SKM-1 treated with dmso at 0.1 percent for 144 hours (cell line): ENCODE results near the gene DOCK9.

Experiments
- DNase-seq: peaks from one replicate; lab custom pipeline; 2025; ENCODE audit not compliant: unreplicated experiment; lab: John Stamatoyannopoulos, UW

DOCK9 gene

GRCh38 chr13:98998831-98999638 is 21.2 kb upstream of the DOCK9 start:
- no peak for DNase-seq

DNA sequence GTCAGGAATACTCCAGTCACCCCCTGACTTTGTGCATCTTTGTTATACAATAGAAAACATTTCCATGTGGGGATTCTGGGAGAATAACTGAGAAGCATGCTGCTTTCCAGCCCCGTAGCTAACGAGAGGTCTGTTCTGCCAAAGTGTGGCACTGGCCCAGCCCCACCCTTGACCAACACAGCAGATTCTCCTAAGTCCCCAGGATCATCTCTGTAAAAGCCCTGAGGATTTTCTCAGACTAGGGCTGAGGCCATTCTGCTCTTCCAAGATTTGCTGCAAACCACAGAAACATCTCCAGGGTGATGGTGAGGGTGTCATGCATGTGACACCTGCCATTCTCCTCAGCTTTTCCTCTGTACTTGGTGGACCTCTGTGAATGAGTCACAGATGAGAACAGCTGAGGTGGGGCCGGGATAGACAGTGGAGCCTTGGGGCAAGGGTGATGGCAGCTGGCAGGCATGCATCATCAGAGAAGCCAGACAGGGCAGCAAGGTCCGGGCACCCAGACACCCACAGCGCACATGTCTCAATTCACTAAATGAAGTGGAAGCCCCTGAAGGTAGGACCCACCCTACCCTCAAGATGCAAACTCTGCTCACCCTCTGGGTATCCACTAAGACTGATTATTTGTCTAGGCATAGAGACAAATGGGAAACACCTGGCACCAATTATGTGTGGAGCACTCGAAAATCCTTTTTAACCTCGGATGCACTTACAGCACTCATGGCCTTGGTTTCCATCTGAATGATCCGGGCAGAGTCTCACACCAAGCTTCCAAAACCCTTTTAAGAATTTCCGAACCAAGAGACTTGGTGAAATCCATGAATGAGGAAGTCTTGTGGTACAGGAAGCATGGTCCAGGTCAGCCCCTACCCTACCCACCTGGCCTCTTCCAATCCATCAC is 20.1 kb upstream of the DOCK9 start:
- DNase-seq = no peak

- no peak for DNase-seq
These were observed 19.3 kb upstream of the DOCK9 start for GRCh38 chr13:98997011-98997730.

- DNase-seq = no peak
These were observed 18.2 kb upstream of the DOCK9 start for GRCh38 chr13:98996046-98996445.

- DNase-seq = no peak
These were observed 17.0 kb upstream of the DOCK9 start for GRCh38 chr13:98994896-98995295.

DNA sequence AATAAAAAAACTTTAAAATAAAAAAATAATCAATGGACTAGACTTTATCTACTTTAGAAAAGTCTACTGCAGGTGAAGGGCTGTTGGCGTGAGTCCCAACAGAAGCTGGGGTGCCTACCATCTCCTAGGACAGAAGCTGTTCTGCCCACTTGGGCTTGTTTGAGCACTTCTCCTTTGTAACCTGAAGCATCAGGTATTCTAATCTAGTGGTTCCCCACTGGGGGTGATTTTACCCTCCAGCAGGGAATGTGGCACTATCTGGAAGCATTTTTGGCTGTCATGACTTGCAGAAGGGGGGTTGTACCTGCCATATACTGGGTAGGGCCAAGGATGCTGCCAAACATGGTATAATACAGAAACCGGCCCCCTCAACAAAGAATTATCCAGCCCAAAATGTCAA is 16.2 kb upstream of the DOCK9 start:
- DNase-seq = no peak

- no peak for DNase-seq
These were observed 14.5 kb upstream of the DOCK9 start for GRCh38 chr13:98992355-98992754.

GRCh38 chr13:98990701-98991100 is 12.8 kb upstream of the DOCK9 start:
- DNase-seq = no peak

GRCh38 chr13:98989469-98990235 is 11.8 kb upstream of the DOCK9 start:
- no peak for DNase-seq

DNA sequence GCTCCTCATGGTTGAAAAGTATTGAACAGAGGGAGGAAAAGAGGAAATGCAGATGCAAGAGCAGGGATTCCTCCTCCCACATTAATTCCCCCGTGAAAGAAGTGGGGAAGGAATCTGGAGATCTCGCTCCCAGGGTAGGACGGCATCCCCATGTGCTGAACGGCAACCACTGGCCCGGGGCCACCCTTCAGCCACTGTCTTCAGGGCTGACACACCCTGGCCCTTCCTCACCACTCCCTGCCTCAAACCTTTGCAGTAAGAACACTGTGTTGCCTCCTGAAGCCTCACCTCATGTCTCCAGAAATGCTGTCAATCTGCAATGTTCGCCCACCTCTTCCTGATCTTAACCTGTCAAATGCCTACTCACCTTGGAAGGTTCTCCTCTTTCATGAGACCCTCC is 10.9 kb upstream of the DOCK9 start:
- DNase-seq = no peak

GRCh38 chr13:98988277-98988676 is 10.4 kb upstream of the DOCK9 start:
- DNase-seq = no peak

GRCh38 chr13:98987275-98987674 is 9.4 kb upstream of the DOCK9 start:
- no peak for DNase-seq

DNA sequence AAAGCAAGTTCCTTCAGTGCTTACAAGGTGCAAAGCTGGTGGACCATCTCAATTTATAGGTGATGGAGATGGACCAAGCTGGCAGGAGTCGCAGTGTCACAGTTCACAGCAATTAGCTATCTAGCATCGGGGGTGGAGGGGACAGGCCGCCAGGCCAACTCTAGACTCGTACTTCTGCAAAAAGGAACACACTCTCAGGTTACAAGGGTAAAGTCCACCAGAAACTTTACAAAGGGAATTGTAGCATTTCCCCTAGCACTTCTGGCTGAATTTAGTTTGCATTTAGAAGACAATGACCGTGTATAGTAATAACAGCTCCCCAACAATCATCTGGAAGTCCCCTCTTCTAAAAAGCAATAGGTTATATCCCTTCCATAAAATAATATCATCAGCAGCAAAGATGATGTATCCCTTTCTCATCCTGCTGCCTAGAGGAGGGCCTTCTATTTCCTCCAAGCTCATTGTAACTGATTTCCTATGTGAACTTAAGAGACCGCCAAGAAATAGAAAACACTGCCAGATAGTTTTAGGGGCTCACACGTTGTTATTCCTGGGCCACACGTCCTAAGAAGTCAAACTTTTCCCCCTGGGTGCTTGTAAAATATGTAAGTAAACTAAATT is 8.5 kb upstream of the DOCK9 start:
- no peak for DNase-seq

DNA sequence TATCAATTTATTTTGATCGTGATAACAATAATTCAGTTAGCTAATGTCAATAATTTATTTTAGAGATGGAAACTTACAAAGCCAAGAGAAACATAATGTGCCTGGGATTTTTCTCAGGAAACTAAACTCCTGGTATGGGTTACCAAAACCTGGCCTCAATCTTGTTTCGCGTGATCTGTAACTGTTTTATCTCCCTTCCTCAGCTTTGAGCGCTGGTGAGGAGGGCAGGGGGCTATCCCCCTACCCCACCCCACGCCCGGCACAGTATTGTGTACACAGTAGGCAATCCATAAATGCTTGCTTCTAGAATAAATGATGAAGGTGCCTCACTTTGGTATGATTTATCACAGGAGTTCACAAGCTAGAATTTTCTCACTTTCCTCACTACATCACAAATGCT is 7.7 kb upstream of the DOCK9 start:
- DNase-seq = no peak

DNA sequence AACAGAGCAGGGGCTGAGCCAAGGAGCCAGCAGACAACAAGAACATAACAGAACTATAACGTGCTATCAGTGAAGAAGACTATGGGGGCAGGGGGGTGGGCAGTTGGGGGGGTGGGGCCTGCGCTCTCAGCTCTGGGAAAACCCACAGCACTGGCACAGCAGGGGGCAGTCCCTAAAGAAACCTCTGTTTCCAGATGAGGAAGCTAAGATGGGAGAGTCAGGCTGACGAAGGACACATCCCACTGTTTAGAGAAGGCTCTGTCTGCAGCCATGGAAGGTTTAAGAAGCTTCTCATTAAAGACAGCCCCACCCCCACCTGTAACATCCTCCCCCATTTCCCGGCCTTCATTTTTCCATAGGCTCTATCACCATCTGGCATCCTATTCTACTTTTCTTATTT is 7.1 kb upstream of the DOCK9 start:
- DNase-seq = no peak

DNA sequence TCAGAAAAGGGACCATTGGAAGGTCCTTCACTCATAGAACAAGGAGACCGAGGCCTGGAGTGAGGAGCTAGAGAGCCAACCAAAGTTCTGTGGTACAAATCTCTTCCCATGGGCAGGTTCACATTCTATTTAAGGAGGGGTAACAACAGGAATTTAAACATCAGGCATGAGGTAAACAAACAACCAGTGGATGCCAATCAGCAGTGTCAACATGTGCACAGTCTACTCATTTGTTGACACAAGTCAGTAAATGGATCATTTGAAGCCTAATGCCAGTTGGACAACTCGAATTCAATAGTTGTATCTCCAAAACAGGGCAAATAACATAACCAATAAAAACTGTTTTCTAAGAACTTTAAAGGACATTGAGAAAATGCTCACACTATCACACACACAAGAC is 6.3 kb upstream of the DOCK9 start:
- DNase-seq = no peak

GRCh38 chr13:98983182-98983581 is 5.3 kb upstream of the DOCK9 start:
- DNase-seq = no peak

DNA sequence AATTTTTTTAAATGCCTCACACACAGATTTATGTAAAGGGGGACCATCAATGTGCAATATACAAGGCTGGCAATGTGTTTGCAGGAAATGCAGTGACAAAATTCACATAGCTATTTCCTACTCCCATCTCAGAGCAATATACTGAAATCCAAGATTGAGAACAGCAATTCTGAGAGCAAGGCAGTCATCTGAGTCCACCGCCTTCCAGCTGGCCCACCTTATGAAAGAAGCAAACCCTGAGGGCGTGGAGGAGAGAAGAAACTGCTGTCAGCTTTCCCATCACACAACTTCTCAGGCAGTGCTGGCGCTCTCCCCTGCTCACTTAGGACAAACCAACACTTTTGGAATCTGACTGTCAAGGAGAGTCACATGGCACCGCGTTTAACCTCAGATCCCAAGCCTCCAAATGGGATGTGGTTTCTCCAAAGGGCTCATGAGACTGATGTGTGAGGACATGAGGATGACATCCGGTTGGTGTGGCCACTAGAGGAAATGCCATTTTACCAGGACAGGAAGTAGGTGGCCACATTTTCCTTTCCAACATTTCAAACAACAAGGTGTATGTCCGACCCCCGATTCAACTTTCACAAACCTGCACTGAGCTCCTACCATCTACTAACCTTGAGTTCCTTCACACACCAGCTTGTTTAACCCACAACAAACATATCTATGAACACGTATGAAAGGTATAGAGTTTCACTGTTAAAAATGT is 3.7 kb upstream of the DOCK9 start:
- no peak for DNase-seq

GRCh38 chr13:98979012-98979660 is 1.3 kb upstream of the DOCK9 start:
- DNase-seq = no peak
